ENCODE data around the gene TRAF3IP1.
"Not testable (repeated sequence)": the region's sequence is repeated elsewhere in the genome, so short reads cannot be mapped to it uniquely, and the experiment has no call there.

The TRAF3IP1 gene

DNA sequence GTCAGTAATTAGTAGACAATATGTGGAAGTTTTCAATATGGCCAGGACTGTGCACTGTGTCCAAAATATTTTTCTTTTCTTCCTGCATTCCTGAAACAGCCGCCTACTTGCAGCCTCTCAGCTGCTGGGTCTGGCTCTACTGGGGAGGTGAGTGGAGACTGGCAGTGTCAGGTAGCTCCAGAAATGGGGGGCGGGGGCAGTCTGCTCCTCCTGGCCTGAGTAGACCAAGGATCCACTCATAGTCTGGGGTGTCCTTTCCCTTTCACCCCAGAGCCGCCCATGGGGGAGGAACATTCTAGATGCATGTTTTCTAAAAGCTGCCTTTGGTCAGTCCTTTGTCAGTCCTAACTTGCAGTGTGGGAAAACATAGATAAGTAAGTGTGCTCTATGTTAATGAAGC is 23.7 kb downstream of the TRAF3IP1 start:
- DNase-seq = no peak

DNA sequence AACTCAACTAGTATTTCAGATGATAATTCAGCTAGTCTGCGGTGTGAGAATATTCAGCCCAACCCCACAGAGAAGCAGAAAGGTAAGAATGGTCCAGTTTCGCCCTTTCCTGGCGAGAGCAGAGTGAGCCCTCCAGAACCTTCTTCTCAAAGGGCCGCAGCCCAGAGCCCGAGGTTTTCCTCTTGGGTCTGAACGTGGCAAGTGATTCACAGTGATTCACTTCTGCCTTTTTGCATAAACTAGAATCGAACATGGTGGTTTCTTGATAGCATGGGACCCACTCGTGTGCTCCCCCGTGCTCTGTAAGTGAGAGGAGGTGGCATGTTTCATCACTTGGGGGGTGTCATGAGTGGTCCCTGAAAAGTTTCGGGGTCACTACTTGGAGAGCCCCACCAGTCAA is 24.2 kb downstream of the TRAF3IP1 start:
- DNase-seq = no peak

DNA sequence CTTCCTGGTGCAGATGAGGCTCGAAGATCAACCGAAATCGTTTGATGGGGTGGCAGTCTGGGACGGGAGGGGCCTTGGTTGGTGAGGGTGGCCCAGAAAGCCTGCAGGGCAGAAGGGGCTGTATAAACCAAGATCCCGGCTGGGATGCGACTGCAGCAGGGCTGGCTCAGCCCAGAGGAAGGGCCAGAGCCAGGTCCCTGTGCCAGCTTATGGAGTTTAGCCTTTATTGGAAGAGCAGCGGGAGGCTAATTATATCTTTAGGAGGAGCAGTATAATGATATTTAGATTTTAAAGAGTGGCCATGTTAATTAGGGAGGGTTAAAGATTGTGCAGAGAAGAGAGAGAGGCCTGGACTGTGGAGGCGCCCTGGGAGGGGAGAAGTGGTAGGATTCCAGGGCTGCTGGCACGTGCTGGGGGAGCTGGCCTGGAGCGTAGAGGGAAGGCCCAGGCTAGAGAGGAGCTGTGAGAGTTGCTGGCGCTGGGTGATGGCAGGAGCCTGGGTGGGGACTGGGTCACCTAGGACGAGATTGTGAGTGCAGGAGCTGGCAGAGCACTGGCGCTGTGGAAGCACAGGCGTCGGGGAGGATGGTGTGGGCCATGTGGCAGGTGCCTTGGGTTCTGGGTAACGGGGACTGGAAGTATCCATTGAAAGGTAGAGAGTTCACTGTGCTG is 25.1 kb downstream of the TRAF3IP1 start:
- no peak for DNase-seq

DNA sequence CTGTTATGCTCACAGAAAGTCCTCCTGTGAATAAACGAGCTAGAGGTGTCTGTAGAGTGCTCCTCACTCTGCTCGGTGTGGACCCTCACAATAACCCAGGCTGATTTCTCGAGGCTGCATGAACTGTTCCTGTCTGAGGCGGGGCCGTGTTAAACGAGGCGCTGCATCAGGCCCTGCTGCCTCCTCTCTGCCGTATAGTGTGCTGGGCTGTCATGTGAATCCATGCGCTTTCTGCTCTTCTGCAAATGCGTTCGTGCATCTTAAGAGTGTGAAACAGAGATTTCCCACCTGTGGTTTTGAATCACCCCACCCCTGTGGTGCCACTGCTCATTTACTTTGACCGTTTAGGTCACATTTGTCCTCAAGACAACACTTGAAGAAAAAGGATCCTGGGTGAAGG is 26.2 kb downstream of the TRAF3IP1 start:
- DNase-seq = no peak

DNA sequence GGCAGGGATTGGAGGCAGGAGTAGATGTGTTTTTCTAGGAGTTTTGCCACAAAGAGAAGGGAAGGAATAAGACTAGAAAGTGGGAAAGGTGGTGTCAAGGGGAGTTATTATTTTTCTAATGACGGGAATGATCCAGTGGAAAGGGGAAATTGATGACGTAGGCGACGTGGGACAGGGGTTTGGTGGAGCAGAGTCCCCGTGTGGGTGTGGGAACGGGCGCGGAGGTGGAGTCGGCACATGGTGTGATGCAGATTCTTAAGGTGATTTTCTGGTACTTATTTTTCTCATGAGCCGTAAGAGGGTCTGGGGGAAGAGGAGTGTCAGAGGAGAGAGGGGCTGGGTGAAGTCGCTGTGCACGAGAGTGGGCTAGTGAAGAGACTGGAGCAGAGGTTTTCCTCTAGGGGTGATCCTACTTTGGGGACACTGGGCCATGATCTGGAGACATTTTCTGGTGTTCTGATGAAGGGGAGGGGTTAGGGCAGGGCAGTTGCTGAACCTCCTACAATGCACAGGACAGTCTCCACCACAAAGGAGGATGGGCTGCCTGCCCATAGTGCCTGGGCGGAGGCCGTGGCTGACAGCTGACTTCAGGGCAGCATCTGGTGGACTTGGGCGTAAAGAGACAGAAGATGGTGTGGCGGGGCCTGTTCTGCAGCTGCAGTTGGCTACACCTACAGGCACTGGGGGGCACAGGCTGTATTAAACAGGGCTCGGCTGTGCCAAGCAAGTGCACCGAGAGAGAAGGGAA is 30.0 kb downstream of the TRAF3IP1 start:
- DNase-seq = no peak

DNA sequence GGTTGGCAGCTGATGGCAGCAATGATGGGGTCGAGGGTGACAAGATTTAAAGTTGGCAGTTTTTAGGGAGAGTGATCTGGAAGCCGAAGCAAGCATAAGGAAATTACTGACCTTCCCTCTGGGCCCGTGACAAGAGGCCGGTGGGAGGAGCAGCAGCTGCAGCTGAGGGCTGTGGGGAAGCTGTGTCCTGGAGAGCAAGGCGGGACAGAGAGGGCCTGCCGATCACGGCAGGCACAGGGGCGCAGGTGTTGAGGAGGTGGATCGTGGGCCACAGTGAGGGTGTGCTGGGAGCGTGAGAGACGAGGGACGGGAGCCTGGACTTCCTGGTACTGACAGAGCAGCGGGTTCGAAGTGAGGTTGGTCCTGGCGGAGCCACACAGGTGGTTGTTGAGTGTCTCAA is 31.0 kb downstream of the TRAF3IP1 start:
- DNase-seq = no peak

DNA sequence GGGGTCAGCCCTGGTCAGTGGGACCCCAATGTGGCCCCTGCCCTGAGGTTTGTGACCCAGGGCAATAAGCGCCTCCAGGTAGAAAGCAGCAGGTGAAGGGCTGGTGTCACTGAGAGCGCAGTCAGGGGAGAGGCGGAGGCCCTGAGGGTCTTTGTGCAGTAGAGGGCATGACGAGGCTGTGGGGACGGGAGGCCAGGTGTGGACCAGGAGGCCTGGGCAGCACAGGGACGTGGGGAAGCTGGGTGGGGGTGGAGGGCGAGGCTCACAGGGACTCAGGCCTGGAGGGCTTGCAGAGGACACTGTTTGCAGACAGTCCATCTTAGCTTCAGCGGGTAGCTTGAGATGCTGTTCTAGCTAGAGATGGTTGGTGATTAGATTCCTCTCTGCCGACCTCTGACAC is 32.0 kb downstream of the TRAF3IP1 start:
- DNase-seq = no peak

DNA sequence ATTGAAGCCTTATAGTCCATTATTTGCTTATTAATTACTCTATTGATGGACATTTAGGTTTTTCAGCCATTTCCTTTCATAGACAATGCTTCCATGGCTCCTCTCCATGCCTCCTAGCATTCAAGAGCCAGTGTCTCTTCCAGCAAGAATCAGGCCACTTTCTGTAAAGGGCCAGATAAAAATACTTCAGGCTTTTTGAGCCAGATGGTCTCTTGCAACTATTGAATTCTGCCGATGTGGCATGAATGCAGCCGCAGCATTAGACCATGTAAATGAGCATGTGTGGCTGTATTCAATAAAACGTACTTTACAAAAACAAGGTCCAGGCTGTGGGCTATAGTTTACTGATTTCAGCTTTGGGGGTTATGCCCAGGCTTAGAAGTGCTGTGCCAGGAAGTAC is 38.5 kb downstream of the TRAF3IP1 start:
- no peak for DNase-seq

DNA sequence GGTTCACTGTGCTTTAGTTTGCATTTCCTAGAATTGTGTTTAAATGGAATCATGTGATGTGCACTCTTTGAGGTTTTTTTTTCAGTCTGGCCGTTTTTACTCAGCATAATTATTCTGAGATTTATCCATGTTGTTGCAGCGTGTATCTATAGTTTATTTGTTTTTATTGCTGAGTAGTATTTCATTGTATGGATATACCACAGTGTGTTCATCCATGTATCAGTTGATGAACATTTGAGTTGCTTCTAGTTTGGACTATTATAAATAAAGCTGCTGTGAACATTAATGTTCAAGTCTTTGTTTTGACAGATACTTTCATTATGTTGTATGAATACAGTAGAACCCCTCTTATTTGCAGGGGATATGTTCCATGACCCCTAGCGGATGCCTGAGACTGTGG is 39.1 kb downstream of the TRAF3IP1 start:
- DNase-seq = no peak

DNA sequence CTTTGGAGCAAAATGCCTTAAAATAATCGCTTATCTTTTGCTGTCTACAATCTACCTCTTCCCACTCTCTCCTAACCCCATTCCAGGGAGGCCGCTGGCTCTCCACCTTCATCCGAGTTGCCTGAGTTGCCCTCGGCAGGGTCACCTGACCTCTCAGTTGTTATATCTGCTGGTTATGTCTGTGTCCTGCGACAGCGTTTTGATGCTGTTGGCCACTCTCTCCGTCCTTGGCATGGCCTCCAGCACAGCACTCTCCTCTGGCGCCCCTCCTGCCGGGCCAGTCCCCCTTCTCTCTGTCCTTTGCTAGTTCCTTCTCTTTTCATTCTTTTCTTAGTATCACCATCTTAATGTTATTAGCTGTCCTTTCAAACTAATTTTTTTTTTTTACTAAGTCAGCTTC is 41.6 kb downstream of the TRAF3IP1 start:
- DNase-seq = no peak

DNA sequence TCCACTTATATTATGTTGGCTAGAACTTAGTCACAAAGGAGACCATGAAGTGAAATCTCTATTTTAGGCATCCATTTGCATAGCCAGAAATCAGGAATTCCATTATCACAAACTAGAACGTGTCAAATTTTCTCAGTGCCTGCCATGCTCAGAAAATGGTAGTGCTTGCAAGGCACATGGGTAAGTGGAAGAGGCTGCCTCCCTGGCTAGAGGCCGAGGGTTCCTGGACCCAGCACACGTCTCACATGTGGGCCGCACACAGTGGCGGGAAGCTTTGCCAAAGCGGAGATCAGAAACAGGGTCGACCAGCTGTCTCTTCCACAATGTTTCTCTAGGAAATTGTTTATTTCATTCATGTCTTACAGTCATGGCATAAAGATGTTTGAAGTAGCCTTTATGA is 42.3 kb downstream of the TRAF3IP1 start:
- DNase-seq = no peak

DNA sequence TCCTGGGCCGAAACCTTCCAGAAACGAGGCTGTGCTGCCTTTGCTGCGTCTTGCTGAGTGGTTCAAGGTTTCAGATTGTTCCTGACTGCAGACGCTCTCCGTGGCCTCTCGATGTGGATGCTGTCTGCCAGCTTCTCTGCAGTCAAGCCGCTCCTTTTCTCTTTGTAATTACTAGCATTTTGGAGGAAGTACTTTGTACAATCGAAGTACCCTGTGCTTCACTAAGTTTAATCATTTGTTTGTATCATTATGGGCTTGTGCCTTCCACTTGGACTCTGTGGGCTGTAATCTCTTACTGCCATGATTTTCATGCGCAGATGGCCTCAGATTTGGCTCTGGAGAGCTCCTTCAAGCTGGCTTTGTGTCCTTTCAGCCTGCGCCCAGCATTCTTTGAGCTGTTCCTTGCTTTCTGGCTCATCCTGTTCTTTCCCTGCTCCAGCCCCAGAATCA is 49.3 kb downstream of the TRAF3IP1 start:
- no peak for DNase-seq

DNA sequence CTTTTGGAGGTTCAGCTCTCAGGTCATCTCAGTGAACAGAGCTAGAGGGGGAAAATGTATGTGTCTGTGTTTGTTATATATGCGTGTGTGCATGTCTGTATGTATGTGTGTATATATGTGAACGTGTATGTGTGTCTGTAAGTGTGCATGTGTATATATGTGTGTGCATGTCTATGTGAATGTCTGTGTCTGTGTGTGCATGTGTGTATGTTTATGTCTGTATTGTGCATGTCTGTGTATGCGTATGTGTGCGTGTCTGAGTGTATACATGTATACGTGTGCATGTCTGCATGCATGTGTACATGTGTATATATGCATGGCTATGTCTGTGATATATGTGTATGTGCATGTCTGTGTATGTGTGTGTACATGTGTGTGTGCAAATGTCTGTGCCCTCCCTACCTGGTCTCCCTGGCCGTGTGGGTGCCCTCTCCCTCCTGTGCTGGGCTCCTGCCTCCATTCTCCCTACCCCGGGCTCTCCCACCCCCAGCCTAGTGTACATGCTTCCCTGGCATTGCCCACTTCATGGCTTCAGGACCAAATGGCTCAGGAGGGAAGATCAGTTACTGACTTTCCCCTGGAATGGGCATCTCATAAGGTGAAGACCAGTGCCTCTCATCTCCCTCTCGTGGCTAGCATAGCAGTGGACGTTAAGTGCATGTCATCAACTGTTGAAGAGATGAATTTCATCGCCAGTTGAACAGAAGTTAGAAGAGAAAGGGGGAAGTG is 49.9 kb downstream of the TRAF3IP1 start:
- no peak for DNase-seq

DNA sequence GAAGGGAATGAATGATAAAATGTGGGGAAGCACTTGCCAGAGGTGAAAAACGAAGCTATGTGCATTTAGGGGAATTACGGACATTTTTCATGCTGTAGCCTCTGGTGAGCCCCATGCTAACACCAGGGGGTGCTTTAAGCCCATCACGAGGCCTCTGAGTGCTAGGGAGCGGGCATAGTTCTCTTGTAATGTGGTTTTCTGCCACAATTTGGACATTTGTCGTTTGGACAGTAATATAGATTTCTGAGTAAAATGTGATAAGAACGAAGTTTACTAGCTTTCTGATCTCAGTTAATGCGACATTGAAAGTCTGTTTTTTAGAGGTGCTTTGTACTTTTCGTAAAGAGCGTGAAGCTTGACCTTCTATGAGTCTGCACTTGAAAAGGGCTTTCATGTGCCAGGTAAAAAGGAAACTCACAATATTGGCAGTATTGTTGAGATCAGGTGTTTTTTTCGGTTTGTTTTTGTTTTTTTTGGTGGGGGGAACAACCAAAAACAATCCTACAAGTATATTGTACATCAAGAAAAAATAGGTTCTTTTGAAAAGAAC is 50.6 kb downstream of the TRAF3IP1 start:
- DNase-seq = peak in 2 of 4 experiments; percentile 13 to 25

DNA sequence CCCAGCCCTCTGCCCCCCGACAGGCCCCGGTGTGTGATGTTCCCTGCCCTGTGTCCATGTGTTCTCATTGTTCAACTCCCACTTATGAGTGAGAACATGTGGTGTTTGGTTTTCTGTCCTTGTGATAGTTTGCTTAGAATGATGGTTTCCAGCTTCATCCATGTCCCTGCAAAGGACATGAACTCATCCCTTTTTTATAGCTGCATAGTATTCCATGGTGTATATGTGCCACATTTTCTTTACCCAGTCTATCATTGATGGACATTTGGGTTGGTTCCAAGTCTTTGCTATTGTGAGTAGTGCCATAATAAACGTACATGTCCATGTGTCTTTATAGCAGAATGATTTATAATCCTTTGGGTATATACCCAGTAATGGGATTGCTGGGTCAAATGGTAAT is 52.0 kb downstream of the TRAF3IP1 start:
- not testable (repeated sequence) for DNase-seq

DNA sequence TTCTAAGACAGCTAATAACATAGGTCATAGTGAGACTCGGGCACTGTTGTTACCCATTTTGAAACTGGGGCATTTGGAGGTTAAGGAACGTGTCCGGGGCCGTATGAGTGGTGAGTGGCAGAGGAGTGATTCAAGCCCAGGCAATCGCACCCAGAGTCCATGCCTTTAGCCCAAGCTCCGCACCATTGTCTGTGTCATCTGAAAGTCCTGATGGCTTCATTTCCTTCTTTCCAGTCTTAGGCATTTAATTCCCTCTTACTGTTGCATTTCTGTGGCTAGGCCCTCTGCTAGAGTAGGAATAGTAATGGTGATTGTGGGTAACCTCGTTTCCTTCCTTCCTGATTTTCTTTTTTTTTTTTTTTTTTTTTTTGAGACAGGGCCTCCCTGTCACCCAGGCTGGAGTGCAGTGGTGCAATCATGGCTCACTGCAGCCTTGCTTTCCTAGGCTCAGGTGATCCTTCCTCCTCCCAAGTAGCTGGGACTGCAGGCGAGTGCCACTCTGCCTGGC is 56.6 kb downstream of the TRAF3IP1 start:
- no peak for DNase-seq

DNA sequence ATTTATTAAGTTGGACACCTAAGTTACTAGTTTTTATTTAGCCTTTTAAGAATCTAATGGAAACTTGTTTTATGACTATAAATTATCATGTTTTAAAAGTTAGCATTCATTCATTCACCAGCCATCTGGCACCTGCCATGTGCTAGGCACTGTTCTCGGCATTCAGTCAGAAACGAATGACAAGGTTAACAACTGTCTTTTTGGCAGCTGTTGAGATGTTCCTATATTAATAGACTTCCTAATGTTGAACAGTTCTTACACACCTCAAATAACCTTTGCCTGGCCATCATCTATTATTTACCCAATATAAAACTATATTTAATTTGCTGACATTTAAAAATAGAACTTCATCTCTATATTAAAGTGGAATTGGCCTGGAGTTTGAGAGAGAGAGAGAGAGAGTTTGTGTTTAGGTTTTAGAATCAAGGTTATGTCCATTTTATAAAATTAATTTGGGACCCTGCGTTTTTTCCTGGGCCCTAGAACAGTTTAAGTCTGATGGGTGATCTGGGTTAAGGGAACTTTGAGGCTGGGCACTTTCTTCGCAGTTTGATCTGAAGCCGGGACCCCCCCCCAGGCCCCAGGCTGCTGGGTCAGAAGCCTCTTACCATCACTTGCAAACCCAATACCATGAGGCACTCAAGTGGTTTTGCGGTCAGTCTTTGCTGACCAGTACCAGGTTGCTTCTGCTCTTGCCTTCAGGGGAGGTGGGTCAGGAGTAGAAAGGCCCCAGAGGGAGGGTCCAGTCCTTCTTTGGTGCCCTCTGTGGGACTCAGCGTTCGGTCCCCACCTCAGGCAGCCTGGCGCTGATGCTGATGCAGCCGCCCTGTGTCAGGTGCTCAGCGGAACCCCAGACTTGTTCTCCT is 58.1 kb downstream of the TRAF3IP1 start:
- DNase-seq = no peak

DNA sequence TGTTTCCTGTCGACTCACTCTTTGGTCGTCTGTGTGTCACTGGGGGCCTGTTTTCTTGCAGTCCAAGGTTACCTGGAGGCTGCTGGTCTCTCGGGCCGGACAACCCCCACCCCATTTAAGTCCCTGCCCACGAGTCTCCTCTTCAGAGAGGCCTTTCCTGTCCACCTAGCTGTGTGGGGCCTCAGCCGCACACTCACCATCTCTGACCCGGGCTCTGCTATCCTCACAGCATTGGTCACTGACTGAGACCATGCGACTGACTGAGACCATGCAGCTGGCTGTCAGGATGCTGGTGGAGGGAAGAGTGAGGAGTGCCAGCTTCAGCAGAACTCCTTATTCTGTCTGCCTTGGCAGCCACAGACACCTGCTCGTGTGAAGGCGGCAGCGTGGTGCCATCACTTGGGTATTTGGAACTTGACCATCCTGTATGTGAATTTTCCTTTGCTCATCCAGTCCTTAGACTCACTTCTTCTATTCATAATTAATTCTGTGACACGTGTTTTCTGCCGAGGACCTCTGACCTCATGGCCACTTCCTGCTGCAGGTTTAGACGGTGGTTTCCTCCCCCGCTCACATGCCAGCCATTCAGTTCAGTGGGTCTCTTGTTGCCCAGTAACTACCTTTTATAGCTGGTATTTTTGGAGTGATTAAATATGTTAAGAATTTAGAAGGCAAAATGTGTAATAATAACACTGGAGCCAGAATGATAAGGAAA is 58.9 kb downstream of the TRAF3IP1 start:
- no peak for DNase-seq

DNA sequence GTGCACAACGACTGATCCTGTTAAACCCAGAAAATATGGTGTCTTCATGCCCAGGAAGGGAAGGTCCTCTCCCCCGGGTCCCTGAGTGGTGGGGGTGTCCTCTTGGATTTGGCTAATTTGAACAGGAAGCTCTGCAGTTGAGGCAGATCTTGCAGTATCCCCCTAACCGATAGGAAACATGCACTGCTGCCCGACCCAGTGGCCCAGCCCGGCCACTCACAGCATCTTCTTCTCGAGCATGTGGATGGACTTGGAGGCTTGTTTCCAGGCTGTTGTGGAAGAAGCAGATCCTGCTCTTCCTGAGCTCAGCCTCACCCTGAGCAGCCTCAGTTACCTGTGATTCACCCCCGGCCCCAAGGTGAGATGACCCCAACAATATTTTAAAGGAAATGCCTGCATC is 60.0 kb downstream of the TRAF3IP1 start:
- no peak for DNase-seq

DNA sequence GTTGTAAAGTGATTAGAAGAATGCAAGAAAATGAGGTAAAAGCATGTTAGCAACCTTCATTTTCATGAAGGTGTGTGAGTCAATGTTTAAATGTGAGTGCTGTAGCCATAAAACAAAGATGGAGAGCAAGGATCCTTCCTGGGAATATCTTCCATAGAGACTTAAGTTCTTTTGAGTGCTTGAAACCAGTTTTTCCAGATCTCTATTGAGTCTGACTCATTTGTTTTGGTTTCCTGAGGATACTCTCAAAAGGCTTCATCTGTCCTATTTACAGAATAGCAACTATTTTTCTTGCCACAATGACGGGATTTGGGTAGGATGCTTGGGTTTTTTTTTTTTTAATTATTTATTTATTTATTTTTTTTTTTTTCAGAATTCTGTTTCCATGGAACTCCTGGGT is 60.5 kb downstream of the TRAF3IP1 start:
- DNase-seq = no peak

DNA sequence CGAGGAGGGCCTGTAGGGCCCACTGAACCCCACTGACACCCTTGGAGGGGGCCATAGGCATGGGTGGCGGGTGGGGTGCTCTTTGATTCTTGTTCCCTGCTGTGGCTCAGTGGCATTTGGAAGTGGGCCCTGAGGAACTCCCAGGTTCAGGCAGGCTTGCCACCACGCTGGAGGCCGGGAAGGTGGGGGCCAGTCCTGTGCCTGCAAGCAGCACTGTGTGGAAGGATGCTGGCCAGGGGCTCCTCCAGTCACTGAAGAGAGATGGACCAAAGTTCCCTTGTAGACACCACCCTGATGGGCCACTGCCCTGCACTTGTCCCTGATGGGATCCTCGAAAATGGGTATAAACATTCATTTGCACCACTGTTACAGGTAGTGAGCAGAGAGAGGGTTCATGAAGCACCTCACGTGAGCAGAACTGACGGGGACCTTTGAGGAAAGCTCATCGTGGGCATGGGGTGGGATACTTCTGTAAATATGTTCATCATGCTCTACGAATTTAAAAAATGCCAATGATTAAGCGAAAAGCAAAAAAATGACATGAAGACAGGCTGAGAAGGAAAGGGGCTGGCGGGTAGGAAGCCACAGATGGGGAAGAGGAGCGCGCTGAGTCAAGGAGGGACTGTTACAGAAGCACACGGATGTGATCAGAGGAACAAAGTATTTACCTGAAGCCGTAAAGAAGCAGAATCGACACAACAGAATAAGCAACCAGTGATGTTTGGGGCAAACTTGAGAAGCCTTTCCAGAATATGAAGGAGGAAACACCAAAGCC is 61.2 kb downstream of the TRAF3IP1 start:
- DNase-seq = no peak
